HG02973 (cell line): Measurements from ENCODE around the gene GTF2H3.
A peak's percentile ranks its signal among the peaks of the same experiment; 100 is the strongest.

ENCODE experiments used
- ATAC-seq: cut with Tn5 transposase; IDR thresholded peaks from one replicate; pipeline ENCODE4 v1.9.1; 2021; ENCODE audit warnings: moderate library complexity; ENCODE audit not compliant: unreplicated experiment

The GTF2H3 gene

DNA sequence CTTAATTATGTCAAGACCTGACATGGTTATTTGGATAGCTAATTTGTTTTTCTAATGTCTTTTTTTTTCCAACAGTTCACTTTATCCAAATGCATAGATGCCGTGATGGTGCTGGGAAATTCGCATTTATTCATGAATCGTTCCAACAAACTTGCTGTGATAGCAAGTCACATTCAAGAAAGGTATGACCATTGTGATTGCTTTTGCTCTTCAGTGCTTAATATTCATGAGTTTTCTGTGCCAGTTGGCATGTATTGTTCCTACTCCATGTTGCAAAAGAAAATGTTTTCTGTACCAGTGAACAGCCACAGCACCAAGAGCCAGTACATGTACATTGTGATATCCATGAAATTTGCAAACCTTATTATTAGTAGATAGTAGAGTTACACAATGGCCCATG is 11.8 kb downstream of the GTF2H3 start:
- ATAC-seq = no peak

DNA sequence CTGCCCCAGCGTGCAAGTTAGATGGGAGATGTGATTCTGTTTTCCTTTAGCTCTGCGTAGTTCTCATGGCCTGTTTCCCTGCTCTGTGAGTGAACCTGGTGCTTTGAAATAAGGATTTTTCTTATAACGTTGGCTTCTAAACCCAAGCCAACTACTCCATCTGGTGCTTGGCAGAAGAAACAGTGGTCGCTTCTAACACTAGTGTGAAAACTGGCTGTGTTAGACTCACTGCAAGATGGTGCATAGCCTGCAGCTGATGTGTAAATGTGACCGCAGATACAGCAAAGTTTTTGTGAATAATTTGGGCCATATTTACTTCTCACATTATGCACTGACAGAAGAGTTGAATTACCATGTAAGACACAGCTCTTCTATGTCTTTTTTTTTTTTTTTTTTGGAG is 12.2 kb downstream of the GTF2H3 start:
- ATAC-seq = no peak

DNA sequence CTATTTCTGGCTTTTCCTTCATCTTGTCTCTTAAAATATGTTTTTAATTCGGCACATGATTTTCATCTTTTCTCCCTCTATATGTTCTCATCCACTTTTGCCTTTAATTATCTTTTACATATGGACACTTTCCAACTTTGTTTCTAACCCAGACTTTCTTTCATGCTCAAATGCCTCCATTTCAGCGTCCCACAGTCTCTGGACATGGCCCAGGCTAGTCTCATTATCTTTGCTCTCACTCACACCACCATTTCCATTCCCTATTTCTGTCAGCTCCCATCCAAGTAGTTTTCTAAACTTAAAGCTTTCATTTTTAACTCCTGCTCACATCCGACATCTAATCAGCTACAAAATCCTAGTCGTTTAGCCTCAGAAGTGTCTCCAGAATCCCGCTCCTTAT is 14.8 kb downstream of the GTF2H3 start:
- no peak for ATAC-seq

DNA sequence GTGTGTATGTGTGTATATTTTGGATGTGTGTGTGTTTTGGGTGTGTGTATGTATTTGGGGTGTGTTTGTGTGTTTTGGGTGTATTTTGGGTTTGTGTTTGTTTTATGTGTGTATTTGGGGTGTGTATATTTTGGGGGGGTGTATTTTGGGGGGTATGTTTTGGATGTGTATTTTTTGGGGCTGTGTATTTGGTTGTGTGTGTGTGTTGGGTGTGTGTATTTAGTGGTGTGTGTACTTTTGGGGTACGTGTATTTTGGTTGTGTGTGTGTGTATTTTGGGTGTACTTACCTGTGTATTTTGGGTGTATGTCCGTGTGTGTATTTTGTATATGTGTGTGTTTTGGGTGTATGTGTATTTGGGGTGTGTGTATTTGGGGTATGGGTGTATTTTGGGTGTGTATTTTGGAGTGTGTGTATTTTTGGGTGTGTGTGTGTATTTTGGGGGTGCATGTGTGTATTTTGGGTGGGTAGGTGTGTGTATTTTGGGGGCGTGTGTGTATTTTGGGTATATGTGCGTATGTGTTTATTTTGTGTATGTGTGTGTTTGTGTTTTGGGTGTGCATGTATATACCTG is 20.6 kb downstream of the GTF2H3 start:
- no peak for ATAC-seq

DNA sequence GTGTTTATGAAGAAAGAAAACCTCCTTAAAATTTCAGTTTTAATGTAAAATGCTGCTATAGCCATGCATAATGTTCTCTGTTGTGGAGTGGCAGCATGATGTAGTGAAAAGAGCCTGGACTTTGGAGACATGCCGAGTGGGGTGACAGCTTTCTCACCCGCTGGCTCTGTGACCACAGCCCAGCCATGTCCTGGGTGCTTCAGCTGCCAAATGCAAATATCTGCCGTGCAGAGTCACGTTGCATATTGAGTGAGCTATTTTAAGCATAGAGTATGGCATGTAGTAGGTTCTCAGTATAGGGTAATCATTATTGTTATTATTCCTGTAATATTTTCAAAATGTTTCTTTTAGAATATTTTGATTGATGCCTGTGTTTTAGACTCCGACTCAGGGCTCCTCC is 21.8 kb downstream of the GTF2H3 start:
- peak; percentile 76 for ATAC-seq

DNA sequence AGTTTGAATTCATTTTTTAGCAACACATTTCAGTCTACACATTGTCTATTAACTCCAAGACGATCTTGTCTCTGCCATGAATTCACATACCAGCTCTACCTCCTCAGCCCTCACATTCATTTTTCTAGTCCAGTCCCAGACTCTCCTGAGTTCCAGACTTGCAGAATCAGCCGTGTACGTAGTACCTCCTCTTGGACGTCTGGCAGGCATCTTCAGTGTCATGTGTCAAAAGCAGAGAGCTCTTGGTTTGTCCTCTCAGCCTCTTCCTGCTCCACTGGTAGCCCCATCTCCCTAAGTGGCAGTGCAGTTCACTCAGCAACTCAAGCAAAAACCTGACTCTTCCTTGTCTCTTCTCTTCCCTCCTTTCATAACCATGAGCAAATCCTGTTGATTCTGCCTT is 22.8 kb downstream of the GTF2H3 start:
- no peak for ATAC-seq

DNA sequence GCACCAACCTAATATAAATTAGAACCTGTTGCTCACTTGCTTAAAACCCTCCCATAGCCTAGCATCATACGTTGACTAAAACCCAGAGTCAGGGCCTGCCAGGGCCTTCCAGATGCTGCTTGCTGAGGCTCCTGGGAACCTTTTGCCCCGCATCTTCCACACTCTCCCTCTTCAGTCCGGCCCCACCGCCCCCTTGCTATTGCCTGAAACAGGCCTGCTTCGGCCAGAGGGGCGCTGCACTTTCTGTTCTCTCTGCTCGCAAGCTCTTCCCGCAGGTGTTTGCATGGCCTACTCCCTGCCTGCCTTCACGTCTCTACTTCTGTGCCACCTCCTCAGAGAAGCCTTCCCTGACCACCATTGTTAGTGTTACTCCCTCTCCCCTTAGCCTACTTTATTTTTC is 23.6 kb downstream of the GTF2H3 start:
- ATAC-seq = no peak

DNA sequence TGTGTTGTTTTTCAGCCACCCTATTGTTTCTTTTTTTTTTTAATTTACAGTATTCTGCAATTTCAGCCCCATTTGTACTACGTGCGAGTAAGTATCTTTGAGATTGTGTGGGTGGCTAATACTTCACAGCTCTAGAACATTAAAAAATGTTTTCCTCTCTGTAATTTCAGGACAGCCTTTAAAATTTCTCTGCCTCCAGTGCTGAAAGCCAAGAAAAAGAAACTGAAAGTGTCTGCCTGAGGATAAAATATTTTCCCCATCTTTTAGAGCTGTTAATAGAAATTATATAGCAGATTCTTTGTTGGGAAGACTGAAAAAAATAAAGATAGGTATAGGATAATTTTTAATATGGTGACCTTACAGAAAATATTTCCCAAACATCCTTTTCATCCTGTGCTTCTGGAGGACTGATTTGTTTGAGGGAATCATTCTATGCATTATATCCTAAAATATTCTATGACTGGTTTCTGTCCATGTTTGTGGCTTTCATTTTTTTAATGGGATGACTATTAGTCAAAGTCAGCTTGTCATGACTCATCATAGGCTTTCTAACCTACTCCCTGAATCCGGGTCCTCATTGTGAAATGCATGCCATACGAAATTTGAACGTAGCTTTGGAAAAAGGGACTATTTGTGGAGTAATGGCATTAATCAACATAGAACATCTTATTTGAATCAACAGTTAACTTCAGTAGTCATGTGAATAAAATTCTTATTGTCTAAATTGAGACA is 26.5 kb downstream of the GTF2H3 start:
- ATAC-seq = no peak

DNA sequence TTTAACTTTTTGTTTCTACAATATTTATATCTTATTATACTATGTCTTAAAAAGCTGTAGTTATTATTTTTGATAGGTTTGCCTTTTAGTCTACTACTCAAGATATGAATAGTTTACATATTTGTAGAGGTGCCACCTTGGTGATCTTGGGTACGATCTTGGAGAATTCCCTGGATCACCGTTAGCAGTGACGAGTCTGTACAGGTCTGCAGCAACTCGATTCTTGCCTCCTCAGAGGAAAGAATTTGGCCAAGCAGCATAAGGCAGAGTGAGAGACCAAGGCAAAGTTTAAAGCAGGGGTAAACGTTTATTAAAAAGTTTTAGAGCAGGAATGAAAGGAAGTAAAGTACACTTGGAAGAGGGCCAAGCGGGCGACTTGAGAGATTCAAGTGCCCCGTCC is 34.1 kb downstream of the GTF2H3 start:
- no peak for ATAC-seq

DNA sequence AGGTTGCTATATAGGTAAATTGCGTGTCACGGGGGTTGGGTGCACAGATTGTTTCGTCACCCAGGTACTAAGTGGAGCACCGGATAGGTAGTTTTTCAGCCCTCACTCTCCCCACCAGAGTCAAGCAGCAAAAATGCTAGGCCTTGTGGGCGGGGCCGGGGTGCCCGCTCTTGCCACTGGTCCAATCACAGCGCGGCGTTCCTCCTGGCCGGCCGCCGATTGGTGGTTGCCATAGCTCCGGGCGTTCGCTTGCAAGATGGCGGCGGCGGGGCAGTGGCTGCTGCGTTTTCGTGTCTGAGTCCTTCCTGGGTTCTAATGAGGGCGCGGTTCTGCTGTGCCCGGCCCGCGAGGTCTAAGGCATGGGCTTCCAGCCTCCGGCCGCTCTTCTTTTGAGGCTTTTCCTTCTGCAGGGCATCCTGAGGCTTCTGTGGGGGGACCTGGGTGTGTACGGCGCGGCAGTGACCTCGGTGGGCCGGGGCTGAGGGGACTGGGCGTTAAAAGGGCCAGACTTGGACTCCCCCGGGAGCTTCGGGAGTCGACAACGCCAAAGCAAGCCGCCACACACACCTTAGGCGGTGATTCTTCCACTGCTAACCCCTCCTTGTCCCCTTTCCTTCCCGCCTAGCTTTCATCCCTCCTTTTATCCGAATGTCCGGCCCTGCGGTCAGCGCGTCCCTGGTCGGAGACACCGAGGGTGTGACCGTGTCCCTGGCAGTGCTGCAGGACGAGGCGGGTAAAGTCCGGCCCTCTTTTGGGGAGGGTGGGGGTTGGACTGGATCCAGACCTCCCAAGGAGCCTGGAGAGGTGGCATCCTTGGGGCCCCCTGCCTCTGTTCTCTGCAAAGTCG is 37.5 kb downstream of the GTF2H3 start, which contains the start of gene TCTN2:
Gene TCTN2 (plus strand): TSS at position 232 of the 847 bp plus-strand sequence. CDS start 128 bp downstream, at position 360.
- peak; percentile 96 for ATAC-seq

DNA sequence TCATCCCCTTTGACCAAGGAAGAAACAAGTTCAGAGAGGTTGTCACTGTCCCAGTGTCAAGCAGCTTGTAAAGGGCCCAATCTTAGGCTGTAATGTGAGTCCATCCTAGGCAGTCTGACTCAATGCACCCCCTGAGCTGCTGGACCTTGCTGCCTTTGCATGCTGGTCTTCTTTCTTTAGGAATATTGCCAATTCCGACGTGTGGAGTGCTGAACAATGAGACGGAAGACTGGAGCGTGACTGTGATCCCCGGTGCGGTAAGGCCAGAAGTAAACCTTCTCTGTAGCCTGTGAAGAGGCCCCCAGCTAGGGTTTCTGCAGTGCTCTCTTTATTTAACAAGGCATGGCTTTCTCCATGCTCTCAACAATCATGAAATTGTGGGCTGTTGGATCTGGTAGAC is 38.2 kb downstream of the GTF2H3 start:
- no peak for ATAC-seq

DNA sequence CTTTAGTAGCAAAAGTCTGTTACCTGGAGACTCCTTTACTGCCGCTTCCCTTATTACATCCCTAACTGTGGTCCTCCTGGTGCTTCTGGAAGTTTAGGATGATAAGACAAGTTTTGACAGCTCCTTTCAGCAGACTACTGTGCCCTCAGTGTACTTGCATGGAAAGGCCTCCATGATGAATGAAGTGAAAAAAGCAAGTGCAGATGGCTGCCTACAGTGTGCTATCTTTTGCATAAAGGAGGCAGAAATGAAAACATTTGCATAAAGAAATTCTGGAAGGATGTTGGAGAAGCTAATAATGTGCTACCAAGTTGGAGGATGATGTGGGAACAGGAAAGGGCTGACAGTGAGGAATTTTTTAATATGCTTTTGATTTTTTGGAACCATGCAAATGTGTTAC is 41.8 kb downstream of the GTF2H3 start:
- ATAC-seq = no peak

DNA sequence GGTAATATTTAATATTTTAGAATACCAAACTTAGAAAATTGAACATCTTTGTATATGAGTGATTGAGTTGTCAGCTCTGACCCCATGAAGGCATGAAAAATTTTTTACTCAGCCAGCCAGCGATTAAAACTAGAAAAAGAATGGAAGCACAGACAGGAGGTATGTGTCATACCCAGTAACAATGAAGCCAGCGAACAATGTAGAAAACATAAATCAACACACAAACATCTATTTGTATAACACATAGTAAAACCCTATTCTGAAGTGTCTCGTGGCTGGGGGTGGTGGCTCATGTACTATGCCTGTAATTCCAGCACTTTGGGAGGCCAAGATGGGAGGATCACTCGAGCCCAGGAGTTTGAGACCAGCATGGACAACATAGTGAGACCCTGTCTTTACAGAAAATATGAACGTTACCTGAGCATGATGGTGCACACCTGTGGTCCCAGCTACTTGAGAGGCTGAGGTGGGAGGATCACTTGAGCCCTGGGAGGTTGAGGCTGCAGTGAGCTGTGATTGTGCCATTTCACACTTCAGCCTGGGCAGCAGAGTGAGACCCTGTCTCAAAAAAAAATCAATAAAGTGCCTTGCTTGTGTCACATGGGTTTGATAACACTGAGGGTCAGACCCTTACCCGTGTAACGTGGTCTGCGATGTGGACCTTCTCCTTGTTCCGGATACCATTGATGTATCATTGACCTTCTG is 43.1 kb downstream of the GTF2H3 start:
- no peak for ATAC-seq

DNA sequence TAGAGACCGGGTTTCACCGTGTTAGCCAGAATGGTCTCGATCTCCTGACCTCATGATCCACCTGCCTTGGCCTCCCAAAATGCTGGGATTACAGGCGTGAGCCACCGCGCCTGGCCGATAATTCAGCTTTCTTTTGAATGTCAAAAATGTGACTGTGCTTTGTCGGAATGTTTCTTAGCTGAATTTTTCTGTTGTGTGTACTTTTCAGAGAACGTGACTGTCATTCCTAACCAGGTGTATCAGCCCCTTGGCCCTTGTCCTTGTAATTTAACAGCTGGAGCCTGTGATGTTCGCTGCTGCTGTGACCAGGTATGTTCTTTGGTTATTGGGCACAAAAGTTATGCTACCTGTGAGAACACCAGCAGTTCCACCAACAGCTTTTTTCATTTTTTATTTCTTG is 45.4 kb downstream of the GTF2H3 start:
- no peak for ATAC-seq

DNA sequence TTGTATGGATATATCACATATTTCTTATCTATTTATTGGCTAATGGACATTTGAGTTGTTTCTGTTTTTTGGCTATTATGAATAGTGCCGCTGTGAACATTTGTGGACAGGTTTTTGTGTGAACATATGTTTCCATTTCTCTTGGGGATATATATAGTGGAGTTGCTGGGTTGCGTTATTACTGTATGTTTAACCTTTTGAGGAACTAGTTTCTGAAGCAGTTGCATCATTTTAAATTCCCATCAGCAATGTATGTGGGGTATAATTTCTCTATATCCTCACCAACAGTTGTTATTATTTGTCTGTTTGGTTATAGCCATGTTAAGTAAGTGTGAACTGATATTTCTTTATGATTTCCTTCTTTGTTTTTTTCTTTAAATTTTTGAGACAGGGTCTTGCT is 48.0 kb downstream of the GTF2H3 start:
- ATAC-seq = peak; percentile 59

DNA sequence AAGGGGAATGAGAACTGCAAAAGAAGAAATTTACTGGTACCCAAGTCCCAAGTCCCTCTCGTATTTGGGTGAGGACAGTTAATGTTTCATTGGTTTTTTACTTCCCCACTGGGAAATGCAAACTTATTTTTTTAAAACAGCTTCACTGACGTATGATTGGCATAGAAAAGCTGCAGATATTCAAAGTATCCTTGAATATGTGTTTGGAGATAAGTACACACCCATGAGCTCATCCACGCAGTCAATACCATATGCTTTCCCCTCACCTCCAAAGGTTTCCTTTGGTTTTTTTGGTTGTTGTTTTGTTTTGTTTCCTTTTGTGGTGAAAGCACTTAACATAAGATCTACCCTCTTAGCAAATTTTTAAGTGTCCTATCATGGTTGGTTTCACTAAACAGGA is 50.3 kb downstream of the GTF2H3 start:
- no peak for ATAC-seq

DNA sequence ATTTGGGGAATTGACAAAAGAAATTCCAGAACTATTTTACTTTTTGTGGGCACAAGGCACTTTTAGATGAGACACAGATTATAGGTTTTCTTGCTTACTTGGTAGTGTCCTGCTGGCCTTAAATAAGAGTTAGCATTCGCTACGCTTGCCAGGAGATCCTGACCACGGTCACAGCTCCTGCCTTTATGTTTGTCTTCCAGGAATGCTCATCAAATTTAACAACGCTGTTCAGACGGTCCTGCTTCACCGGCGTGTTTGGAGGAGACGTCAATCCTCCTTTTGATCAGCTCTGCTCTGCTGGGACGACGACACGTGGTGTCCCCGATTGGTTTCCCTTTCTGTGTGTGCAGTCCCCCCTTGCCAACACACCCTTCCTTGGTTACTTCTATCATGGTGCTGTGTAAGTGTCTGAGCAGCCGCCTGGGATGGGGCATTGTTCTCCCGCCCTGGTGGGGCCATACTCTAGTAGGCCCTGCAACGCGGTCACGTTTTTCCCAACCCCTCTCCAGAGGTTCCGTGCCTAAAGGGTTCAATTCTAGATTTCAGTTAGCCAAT is 53.1 kb downstream of the GTF2H3 start:
- no peak for ATAC-seq

DNA sequence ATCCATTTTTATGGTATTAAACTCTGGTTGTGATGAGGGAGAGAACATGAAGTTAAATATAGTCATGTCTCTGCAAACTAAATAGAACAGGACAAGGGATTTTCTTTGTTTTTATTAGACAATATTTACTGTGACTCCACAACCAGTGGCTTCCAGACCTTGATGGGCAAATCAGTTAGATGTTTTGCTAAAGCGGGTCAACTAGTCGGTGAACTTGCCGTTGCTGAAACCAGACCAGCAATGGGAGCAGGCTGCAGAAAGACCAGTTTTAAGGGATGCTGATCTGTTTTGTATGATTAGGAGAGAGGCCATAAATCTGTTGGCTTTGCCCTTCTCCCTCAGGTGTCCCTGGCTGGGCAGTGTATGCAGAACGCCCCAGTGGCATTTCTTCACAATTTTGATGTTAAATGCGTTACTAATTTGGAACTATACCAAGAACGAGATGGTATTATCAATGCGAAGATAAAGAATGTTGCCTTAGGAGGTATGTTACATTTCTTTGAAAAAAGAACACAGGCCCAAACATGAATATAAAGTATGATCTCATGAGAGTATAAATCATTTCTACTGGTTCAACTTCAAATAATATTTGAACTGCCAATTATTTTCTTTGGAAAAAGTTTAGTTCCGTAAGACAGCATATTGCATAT is 56.7 kb downstream of the GTF2H3 start:
- no peak for ATAC-seq

DNA sequence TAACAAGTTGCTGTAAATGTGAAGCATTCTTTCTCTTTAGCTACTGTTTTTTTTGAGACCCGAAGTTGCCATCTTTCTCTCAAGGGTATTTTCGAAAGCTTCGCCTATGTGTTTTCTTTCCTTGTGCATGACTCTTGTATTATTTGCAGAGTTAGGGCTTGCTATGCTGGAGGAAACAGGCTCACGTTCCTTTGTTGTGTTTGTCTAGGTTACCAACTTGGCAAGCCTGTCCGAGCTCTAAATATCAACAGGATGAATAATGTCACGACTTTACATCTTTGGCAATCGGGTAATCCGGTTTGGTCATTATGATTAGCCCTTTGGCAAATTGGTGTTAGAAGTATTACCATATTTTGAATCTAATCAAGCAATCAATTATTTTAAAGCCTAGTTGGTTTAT is 62.6 kb downstream of the GTF2H3 start:
- no peak for ATAC-seq

DNA sequence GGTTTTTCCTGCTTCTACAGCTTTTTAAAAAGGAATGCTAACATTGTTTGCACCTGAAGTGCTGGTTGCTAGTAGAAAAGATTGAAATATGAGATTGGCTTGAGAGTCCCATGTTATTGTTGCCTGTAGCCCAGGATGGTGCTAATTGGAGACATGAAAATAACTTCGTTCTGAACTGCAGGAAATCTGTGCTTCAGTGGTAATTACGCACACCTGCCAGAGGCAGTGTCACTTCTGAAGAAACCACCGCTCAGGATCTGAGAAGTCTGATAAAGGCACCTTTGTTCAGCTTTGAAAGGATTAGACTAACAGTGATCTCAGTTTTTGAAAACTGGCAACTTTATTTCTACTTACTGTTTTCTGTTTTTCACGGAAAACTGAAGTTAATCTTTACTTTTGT is 63.0 kb downstream of the GTF2H3 start:
- no peak for ATAC-seq

DNA sequence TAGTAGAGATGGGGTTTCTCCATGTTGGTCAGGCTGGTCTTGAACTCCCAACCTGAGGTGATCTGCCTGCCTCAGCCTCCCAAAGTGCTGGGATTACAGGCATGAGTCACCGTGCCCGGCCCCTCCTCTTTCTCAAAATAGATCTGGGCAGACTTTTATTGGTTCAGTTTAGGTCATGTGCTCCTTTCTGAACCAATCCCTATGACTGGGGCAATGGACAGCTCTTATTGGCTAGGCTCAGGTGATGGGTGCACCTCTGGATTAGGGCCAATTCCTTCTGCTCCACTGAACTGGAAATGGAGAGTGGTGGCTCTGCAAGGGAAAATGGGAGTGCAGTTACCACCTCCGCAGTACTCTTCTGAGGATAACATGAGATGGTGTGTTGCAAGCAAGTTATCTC is 72.3 kb downstream of the GTF2H3 start:
- no peak for ATAC-seq
